SU-DHL-6 (cell line): ENCODE data around the gene RPTOR.

ENCODE experiments used
- CTCF ChIP-seq: fragments of 200-600 bp; sonication (generic); IDR thresholded peaks from one replicate; pipeline ENCODE4 v1.5.1; 2017; ENCODE audit warnings: antibody characterized with exemption, mild to moderate bottlenecking, low read length, moderate library complexity; ENCODE audit not compliant: insufficient read depth, poor library complexity, severe bottlenecking
- EZH2phosphoT487 ChIP-seq: fragments of 200-600 bp; sonication (generic), shearing (Covaris generic); conservative IDR thresholded peaks from 2 replicates; pipeline ENCODE4 v1.6.1; 2018; ENCODE audit warnings: mild to moderate bottlenecking, antibody characterized with exemption, low read length, moderate library complexity, mixed read lengths

GRCh38 chr17:80831491-80831890 is 286.9 kb downstream of the RPTOR start:
- TF ChIP-seq CTCF (no peak), EZH2phosphoT487 (no peak)
